Tibial nerve (tissue), 4 donors: ENCODE measurements around the gene TXNL4A.

Experiments
- EP300 ChIP-seq, 2 donors: sonication (generic); formaldehyde crosslinking; IDR thresholded peaks; one replicate each; pipeline ENCODE4 v1.6.1; 2017; ENCODE audit warnings: antibody characterized with exemption in 2 of 2, mild to moderate bottlenecking in 1 of 2
- POLR2A ChIP-seq, 2 donors: fragments of 450-650 bp; IDR thresholded peaks; one replicate each; pipeline ENCODE4 v1.6.1; 2017; ENCODE audit warnings: antibody characterized with exemption in 2 of 2, mild to moderate bottlenecking in 2 of 2, moderate library complexity in 2 of 2
- TF ChIP-seq, protein P1 (sequence below), 5 experiments: fragments of 200-600 bp in 3 of 5; fragments of 450-650 bp in 2 of 5; sonication (generic) in 3 of 5; IDR thresholded peaks; one replicate each; pipeline ENCODE4 v1.5.1; 2016 to 2019; ENCODE audit warnings: antibody characterized with exemption in 5 of 5, mild to moderate bottlenecking in 3 of 5, moderate library complexity in 2 of 5

DNA sequence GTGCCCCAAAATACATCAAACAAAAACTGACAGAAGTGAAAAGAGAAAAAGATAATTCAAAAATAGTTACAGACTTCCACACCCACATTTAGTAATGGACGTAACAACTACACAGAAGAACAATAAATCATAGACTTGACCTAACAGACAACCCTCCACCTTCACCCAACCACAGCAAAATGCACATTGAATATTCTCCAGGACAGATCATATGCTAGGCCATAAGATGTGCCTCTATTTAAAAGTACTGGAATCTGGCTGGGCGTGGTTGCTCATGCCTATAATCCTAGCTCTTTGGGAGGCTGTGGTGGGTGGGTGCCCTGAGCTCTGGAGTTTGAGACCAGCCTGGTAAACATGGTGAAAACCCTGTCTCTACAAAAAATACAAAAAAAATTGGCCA is 56.9 kb downstream of the TXNL4A start:
- TF ChIP-seq, protein P1, sequence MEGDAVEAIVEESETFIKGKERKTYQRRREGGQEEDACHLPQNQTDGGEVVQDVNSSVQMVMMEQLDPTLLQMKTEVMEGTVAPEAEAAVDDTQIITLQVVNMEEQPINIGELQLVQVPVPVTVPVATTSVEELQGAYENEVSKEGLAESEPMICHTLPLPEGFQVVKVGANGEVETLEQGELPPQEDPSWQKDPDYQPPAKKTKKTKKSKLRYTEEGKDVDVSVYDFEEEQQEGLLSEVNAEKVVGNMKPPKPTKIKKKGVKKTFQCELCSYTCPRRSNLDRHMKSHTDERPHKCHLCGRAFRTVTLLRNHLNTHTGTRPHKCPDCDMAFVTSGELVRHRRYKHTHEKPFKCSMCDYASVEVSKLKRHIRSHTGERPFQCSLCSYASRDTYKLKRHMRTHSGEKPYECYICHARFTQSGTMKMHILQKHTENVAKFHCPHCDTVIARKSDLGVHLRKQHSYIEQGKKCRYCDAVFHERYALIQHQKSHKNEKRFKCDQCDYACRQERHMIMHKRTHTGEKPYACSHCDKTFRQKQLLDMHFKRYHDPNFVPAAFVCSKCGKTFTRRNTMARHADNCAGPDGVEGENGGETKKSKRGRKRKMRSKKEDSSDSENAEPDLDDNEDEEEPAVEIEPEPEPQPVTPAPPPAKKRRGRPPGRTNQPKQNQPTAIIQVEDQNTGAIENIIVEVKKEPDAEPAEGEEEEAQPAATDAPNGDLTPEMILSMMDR (IDR thresholded peaks at IDR 0.05): no peak
- TF ChIP-seq POLR2A (IDR thresholded peaks at IDR 0.05) (no peak), EP300 (IDR thresholded peaks at IDR 0.05) (no peak)
